ENCODE data around the gene RRAGA.
"Not testable (repeated sequence)": the region's sequence is repeated elsewhere in the genome, so short reads cannot be mapped to it uniquely, and the experiment has no call there.

RRAGA gene

GRCh38 chr9:19087106-19088000 lies 38.1 kb downstream of the RRAGA start:
- no peak for DNase-seq (ENCODE audit: low spot score)

GRCh38 chr9:19097431-19097830 lies 48.2 kb downstream of the RRAGA start:
- not testable (repeated sequence) for DNase-seq (ENCODE audit: low spot score)
